Adipose tissue (tissue), 3 donors: ENCODE data around the gene DNMT3B. TPM values are rescaled to one million over a fixed set of nuclear protein-coding genes. Genes with fewer than 3 reads are reported as not detected.
"Not testable (repeated sequence)": the region's sequence is repeated elsewhere in the genome, so short reads cannot be mapped to it uniquely, and the experiment has no call there.

Experiments used
- H3K27ac ChIP-seq: one replicate; pipeline ENCODE4 v1.5.1; 2013; ENCODE audit warnings: low read depth, low read length
- WGBS, 3 donors: extraction: QIAGEN DNeasy Blood & Tissue Kit; methylation state at CpG; one replicate each; pipeline ENCODE4 v1.1.7; 2013; 5-methylcytosine and 5-hydroxymethylcytosine counted together
- polyA plus RNA-seq, 3 donors: library from polyadenylated mRNA; stranded (reverse); fragments of 200-250 nt; gene quantifications; one replicate each; pipeline ENCODE4 v1.2.3, GENCODE V29; 2013
- donor health status: healthy with polysubstance abuse.
- donor health status: Bipolar disorder and iron deficiency.
- donor health status: healthy.

DNMT3B gene
- polyA plus RNA-seq, 3 donors: 0.42 to 1.8 (median 0.56) TPM

DNA sequence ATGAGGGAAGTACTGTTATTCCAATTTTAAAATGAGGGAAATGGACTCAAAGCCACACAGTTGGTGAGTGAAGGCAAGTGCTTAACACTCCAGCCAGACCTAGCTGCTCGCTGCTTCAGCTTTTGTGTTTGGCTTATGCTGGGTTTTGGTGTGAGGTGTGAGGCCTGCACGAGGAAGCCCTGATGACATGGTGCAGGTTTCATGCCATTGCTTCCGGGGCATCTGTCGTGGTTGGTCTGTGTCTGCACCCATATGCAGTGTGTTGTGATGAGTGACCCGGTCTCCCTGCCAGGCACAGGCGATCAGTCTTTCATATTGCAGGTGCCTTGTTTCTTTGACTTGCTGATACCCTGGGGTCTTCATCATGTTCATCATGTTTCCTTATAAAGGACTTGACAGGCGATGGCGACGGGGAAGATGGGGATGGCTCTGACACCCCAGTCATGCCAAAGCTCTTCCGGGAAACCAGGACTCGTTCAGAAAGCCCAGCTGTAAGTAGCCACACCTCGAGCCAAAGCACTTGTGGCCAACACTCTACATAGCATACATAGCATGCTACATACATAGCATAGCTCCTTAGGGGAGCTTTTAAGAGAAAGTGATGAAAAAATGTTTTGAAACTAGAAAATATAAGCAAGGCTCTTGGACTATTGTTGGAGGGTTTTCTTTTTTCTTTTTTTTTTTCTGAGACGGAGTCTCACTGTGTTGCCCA is 22.3 kb downstream of the DNMT3B start:
- WGBS, 3 donors: 91 to 95% (median 92%) methylated on average over 13 of the region's 13 CpGs
- no peak overlapping the region for H3K27ac ChIP-seq

DNA sequence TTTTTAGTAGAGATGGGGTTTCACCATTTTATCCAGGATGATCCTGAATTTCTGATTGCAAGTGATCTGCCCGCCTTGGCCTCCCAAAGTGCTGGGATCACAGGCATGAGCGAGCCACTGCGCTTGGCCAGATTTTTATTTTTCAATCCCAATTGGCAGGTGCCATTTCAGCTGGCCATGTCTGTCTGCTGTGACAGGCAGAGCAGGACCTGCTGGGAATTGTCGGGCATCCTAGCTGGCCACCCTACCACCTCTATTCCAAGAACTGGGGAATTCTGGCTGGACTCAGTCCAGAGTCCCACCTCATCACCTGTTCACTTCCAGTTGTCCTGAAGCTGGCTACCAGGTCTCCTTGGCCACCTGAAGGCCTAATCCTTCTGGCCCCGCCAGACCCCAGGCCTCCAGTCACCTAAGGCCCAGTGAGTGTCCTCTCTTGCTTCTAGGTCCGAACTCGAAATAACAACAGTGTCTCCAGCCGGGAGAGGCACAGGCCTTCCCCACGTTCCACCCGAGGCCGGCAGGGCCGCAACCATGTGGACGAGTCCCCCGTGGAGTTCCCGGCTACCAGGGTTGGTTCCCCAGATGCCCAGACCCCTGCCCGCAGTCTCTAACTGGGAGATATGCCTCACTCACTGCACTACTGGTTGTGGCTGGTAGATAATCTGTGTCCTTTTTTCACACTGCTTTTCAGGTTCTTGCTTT is 24.0 kb downstream of the DNMT3B start:
- WGBS, 3 donors: 91 to 98% (median 96%) methylated on average over 16 of the region's 16 CpGs

DNA sequence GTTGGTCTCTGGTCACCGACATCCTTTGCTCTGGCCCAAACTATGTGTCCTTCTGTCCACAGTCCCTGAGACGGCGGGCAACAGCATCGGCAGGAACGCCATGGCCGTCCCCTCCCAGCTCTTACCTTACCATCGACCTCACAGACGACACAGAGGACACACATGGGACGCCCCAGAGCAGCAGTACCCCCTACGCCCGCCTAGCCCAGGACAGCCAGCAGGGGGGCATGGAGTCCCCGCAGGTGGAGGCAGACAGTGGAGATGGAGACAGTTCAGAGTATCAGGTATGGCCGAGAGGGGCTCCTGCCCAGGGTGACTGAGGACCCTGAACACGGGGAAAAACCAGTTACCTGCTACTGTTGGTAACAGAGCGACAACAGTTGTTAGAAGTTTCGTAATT is 25.0 kb downstream of the DNMT3B start:
- 91 to 93% (median 92%) methylated on average over 16 of the region's 16 CpGs for WGBS, 3 donors
- H3K27ac ChIP-seq: no peak overlapping the region

More for the DNA sequence above, 24.0 kb downstream of the DNMT3B start:
- H3K27ac ChIP-seq: no peak overlapping the region

DNA sequence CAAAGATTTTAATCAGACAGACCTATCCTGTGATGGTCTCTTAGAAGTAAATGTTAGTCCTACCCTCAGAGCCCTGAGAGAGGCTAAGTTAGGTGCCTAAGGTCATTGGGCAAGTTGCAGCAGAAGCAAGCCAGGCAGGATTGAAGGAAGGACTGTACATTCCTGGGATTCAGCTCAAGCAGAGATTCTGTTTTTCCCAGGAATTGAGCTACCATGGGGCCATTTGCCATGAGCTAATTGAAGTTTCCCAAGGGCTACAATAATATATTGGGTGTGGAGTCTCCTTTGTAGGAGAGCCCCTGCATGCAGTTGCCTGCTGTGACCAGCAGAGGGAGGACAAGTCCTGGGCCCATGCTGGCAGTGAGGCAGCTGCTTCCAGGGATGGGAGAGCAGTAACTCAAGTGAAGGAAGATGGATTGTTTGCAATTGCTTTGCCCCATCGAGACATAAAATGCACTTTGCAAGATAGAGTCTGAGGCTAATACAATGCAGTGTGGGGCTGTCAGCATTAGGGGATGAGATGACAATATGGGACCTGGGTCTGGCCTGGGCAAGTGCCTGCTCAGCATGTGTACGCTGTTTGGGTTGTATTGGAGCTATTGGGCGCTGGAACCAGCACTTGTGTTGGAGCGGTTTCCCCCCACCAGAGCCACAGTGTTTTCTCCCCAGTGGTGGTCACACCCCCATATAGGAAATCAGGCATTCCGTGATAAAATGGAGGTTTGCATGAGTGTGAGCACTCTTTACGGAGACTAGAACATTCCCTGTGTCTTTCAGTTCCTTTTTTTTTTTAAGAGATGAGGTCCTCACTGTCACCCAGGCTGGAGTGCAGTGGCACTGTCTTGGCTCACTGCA is 27.9 kb downstream of the DNMT3B start:
- no peak overlapping the region for H3K27ac ChIP-seq
- 68 to 70% (median 69%) methylated on average over 6 of the region's 6 CpGs for WGBS, 3 donors

DNA sequence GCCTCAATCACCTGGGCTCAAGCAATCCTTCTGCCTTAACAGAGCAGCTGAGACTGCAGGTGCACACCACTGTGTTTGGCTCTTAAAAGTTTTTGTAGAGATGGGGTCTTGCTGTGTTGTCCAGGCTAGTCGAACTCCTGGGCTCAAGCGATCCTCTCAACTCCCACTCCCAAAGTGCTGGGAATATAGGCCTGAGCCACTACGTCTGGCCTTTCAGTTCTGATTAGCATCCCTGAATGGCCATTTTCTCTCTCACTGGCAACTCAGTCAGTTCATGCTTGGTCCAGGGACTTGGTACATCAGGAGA is 28.5 kb downstream of the DNMT3B start:
- H3K27ac ChIP-seq: no peak overlapping the region
- WGBS, 3 donors: 93 to 96% (median 94%) methylated on average over 3 of the region's 3 CpGs

DNA sequence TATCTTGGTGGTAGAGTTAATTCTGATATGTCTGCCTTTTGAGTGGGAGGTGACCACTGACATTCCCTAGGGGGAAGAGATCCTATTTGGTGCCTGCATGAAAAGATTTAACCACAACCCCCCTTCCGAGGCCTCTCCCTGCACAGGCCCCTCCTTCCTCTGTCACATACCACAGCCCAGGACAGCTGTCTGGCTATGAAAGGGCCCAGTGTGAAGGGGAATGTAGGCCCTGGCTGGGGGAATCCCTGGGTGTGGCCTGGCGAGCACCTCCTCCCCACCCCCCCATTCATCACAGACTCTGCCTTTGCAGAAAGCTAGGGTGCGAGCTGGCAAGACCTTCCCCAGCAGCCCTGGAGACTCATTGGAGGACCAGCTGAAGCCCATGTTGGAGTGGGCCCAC is 30.1 kb downstream of the DNMT3B start:
- H3K27ac ChIP-seq: no peak overlapping the region
- 64 to 74% (median 67%) methylated on average over 3 of the region's 3 CpGs for WGBS, 3 donors

DNA sequence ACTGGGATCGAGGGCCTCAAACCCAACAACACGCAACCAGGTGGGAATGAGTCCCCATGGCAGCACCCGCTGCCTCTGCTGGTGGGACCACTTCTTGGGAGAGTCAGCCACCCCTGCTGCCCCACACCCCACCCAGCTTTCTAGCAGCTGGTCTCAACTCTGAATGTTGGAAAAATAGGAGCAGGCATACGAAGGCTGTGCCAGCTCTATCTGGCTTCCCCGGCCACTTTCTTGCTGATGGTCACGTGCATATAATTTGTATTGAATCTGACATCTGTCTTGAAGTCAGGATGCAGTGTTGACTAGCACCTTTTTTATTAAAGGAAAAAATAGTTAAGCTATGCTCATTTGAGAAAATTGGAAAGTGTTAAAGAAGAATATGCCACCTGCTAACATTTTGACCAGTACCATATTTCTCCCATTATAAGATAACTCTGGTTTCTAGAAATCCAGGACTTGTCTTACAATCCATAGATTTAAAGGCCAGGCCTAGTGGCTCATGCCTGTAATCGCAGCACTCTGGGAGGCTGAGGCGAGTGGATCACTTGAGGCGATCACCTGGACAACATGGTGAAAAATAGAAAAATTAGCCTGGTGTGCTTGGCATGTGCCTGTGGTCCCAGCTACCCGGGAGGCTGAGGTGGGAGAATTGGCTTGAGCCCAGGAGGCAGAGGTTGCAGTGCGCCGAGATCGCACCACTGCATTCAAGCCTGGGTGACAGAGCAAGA is 30.7 kb downstream of the DNMT3B start:
- H3K27ac ChIP-seq: no peak overlapping the region
- WGBS, 3 donors: 77 to 81% (median 79%) methylated on average over 13 of the region's 13 CpGs

DNA sequence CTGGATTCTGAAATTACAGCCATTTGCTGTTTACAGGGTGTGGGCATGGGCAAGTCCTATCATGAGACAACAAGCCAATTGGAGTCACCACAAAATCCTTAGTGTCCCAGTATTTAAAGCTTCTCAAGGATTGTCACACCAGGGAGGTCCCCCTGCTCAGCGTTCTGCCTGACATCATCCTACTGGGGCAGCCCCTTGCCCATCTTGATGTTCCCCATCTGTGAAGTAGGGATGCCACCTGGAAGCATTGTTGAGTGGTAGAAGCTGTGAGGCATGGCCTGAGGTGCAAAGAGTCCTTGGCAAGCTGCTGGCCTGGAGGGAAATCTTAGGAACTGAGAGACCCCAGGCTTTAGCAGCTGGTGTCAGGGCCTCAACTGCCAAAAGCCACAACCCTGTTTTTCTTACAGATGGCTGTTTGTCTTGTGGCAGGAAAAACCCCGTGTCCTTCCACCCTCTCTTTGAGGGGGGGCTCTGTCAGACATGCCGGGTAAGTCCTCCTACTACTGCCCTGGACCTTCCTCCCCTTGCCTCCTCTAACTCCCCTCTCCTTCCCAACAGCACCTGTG is 34.3 kb downstream of the DNMT3B start:
- 58 to 70% (median 64%) methylated on average over 3 of the region's 3 CpGs for WGBS, 3 donors
- no peak overlapping the region for H3K27ac ChIP-seq

DNA sequence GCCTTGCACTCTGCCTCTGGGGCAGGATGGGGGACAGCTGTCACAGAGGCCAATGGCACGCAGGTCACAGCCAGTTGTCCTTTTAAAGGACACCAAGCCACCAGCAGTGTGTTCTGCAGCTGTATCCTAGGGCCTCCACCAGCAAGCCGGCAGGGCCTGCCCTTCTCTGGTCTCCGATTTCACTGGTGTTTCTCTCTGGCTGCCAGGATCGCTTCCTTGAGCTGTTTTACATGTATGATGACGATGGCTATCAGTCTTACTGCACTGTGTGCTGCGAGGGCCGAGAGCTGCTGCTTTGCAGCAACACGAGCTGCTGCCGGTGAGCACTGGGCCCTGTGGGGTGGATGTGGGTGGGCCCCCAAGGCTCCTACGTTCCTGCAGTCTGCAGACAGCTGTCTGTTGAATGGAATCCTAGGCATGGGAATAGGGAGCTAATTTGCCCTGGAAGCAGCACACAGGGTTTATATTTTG is 34.8 kb downstream of the DNMT3B start:
- WGBS, 3 donors: 87 to 92% (median 88%) methylated on average over 10 of the region's 10 CpGs

DNA sequence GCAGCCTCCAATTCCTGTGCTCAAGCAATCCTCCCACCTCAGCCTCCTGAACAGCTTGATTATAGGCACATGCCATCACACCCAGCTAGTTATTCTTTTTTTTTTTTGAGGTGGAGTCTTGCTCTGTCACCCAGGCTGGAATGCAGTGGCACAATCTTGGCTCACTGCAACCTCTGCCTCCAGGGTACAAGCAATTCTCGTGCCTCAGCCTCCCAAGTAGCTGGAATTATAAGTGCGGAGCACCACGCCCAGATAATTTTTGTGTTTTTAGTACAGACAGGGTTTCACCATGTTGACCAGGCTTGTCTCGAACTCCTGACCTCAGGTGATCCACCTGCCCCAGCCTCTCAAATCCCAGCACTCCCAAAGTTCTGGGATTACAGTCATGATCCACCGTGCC is 35.4 kb downstream of the DNMT3B start:
- not testable (repeated sequence) for H3K27ac ChIP-seq
- WGBS, 3 donors: 96 to 97% (median 97%) methylated on average over 5 of the region's 5 CpGs

More for the DNA sequence above, 34.8 kb downstream of the DNMT3B start:
- no peak overlapping the region for H3K27ac ChIP-seq

DNA sequence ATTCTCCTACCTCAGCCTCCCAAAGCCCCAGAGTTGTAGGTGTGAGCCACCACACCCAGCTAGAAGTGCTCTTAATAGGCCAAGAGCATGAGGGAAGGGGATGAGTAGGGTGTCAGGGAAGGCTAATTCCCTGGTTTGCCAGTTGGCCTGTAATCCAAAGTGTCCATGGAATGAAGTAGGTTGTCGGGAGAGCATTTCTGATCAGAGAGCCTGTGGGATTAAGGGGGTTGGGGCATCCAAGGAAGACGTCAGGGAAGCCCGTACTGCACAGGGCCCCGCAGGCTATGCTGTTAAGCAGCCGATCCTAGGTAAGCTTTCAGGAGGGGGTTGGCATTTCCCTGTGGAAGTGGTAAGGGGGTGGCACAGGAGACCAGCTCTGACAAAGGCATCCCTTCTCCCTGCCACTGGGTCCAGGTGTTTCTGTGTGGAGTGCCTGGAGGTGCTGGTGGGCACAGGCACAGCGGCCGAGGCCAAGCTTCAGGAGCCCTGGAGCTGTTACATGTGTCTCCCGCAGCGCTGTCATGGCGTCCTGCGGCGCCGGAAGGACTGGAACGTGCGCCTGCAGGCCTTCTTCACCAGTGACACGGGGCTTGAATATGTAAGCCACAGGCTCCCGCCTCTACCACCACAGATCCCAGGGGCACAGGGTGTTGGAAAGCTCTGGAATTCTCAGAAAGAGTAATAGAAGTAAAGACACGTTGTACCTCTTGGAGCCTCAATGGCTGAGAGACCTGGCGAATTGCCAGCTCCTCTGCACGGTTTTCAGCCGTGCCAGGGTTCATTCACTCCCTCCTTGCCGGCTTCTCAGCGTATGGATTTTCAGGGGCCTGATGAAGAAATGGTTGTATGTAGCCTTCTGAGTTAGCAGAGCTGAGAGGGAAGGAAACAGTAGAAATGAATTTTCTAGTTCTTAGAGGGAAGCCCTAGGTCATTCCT is 36.1 kb downstream of the DNMT3B start:
- WGBS, 3 donors: 84 to 87% (median 86%) methylated on average over 23 of the region's 23 CpGs
- H3K27ac ChIP-seq: no peak overlapping the region

DNA sequence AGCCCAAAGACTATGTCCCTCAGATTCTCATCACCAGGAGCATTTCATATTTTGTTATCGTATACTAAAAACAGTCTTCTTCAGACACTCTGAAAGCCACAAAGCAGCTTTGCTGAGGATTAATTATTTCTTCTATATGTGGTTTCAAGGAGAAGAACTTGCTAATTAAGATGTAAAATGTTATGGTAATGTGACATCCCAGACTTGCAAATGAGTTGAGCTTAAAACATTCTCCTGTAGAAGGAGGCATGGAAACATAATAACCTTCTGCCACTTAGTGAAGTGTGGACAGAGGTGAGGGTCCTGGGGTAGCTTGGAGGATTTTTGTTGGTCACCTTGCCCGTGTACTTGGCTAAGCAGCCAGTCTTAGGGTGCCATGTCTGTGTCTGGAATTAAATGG is 40.9 kb downstream of the DNMT3B start:
- H3K27ac ChIP-seq: no peak overlapping the region
- WGBS, 3 donors: 96 to 97% (median 96%) methylated on average over 2 of the region's 2 CpGs

DNA sequence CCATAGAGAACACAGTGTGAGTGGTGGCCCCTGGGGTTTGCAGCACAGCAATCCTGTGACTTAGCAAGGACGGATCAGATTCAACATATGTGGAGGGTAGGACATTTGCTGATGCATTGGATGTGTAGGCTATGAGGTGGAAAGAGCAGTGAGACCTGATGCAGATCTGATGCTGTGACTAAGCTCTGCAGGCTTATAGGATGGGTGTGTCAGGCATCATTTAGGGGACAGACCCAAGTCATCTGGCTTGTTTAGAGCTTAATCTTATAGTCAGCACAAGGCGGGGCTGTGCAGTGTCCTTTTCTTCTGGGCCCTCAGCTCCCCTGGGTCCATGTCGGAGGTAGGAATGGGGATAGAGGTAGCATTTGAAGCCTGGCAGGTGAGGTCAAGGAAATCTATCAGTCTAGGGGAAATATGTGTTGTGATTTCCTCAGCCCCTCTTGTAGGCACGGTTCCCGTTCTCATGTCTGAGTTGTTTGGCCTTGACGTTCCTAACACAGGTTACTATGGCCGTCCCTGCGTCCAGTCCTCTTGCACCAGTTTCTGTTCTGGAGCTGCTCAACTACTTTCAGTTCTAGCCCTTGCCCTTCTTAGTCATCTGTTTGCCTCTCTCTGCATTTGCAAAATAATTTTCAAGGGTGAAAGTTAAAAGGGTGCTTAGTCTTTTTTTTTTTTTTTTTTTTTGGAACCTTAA is 42.0 kb downstream of the DNMT3B start:
- WGBS, 3 donors: 85 to 94% (median 91%) methylated on average over 8 of the region's 8 CpGs
- no peak overlapping the region for H3K27ac ChIP-seq

DNA sequence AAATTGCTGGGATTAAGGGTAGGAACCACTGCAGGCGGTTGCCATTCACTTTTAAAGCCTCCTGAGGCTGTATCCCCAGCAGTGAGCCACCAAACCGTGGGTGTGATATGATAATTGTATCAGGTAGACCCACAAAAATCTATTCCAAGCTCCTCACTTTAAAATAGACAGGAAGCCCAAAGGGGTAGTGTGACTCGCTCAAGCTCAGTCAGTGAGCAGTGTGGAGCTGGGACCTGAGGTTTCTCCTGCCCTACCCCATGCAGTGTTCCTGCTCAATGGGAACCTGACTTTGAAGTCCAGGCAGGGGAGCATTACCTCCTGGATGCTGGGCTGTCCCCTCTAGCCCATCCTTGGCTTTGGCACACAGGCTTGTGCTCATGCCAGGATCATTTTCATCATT is 42.6 kb downstream of the DNMT3B start:
- WGBS, 3 donors: 87 to 92% (median 91%) methylated on average over 3 of the region's 3 CpGs
- H3K27ac ChIP-seq: no peak overlapping the region

DNA sequence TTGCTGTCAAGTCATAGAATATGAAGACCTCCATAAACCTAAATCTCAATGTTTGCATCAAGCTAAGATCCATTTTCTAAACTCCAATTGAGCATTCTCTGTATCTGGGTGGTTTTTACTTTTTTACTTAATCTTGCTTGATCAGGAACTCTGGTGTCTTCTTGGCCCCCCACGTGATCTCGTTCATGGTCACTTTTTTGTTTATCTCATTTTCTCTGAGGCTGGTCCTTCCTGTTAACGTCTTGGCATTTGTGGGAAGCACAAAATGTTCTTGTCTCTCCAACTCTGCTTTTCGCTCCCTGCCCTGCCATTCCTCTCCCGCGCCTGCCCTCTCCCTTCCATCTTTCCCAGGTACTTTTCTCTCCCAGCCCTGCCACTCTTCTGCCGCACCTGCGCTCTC is 43.5 kb downstream of the DNMT3B start:
- H3K27ac ChIP-seq: no peak overlapping the region
- 86 to 93% (median 88%) methylated on average over 8 of the region's 8 CpGs for WGBS, 3 donors

DNA sequence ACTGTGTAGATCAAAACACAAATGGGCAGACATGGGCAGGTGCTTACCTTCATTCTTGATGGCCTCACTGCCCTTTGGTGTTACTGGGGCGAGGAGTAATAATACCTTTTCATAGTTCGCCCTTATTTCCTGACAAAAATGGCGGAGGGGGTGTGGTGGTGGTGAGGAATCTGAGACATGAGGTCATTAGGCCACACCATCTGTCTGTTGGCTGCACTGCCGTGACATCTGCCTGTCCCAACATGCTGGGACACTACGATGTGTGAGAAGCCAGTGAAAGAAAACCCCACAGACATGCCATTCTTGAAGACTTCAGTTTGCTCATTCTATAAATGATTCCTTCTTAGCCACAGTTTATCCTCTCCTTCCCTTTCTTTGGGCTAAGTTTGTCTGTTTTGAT is 44.2 kb downstream of the DNMT3B start:
- WGBS, 3 donors: 89 to 94% (median 93%) methylated on average over 5 of the region's 5 CpGs
- no peak overlapping the region for H3K27ac ChIP-seq

DNA sequence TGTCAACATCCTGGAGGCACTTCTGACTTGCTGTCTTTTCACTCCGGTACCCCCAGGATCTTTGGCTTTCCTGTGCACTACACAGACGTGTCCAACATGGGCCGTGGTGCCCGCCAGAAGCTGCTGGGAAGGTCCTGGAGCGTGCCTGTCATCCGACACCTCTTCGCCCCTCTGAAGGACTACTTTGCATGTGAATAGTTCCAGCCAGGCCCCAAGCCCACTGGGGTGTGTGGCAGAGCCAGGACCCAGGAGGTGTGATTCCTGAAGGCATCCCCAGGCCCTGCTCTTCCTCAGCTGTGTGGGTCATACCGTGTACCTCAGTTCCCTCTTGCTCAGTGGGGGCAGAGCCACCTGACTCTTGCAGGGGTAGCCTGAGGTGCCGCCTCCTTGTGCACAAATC is 45.5 kb downstream of the DNMT3B start:
- no peak overlapping the region for H3K27ac ChIP-seq
- WGBS, 3 donors: 75 to 86% (median 86%) methylated on average over 9 of the region's 9 CpGs
